ENCODE data around the gene ZFR. TPM values are rescaled to one million over a fixed set of nuclear protein-coding genes. Genes with fewer than 3 reads are reported as not detected.

The ZFR gene
- polyA plus RNA-seq, 3 donors: 29.8 to 81.8 (median 62.3) TPM

GRCh38 chr5:32325062-32325461, 119.5 kb downstream of the ZFR start:
- no peaks in the 10 kb centered on the region for H3K79me2 ChIP-seq (ENCODE audit: insufficient read depth, low read length)
- Mint-ChIP-seq H3K9me3 (peaks cover 15 to 39% (median 32%) of the 10 kb centered on the region in 7 donors), H3K4me1 (no peaks in the 10 kb centered on the region), H3K27me3 (ENCODE audit: low read depth in 3 of 3) (peaks cover 3% of the 10 kb centered on the region in 3 donors), H3K36me3 (no peaks in the 10 kb centered on the region), H3K4me3 (no peak overlapping the region), H3K27ac (no peak overlapping the region)
- H4K20me1 ChIP-seq (ENCODE audit: insufficient read depth, low read length): no peaks in the 10 kb centered on the region
- H3K27ac ChIP-seq (ENCODE audit: low read depth in 1 of 2, low read length in 2 of 2): no peak overlapping the region
- no peak for TF ChIP-seq CTCF (IDR thresholded peaks at IDR 0.05)
- 63% methylated on average over 3 of the region's 3 CpGs for WGBS (ENCODE audit: insufficient coverage)
- intact Hi-C loops (cut with micrococcal nuclease): no loop called here
- H3K4me1 ChIP-seq (ENCODE audit: control insufficient read depth in 1 of 2, insufficient read depth in 2 of 2, low read length in 2 of 2): no peaks in the 10 kb centered on the region
- DNase-seq: no peak
- no peaks in the 10 kb centered on the region for H3K27me3 ChIP-seq (ENCODE audit: control insufficient read depth in 2 of 2, insufficient read depth in 2 of 2, low read length in 2 of 2)
- no peaks in the 10 kb centered on the region for H3K36me3 ChIP-seq (replicated peaks in 1 of 2; ENCODE audit: control insufficient read depth in 1 of 2, insufficient read depth in 2 of 2, low read length in 2 of 2)
- no peak overlapping the region for H3K4me2 ChIP-seq (replicated peaks; ENCODE audit: extremely low read depth, low read length, poor library complexity, severe bottlenecking)
- no peak overlapping the region for H3K9ac ChIP-seq (ENCODE audit: insufficient read depth, low read length, poor library complexity, severe bottlenecking)
- no peak overlapping the region for H3K4me3 ChIP-seq (replicated peaks in 1 of 3; ENCODE audit: low read depth in 2 of 3, low read length in 3 of 3)
- H3K9me3 ChIP-seq (replicated peaks in 1 of 2; ENCODE audit: control insufficient read depth in 1 of 2, insufficient read depth in 1 of 2, low read length in 2 of 2): peaks cover 31 to 41% of the 10 kb centered on the region in 2 donors
- H2AFZ ChIP-seq (ENCODE audit: insufficient read depth, low read depth, low read length, poor library complexity, severe bottlenecking): no peak overlapping the region

- Histone ChIP-seq H3K27me3 (ENCODE audit: control insufficient read depth in 2 of 2, insufficient read depth in 2 of 2, low read length in 2 of 2) (no peaks in the 10 kb centered on the region), H3K36me3 (replicated peaks in 1 of 2; ENCODE audit: control insufficient read depth in 1 of 2, insufficient read depth in 2 of 2, low read length in 2 of 2) (no peaks in the 10 kb centered on the region), H3K4me3 (replicated peaks in 1 of 3; ENCODE audit: low read depth in 2 of 3, low read length in 3 of 3) (no peak overlapping the region), H3K4me1 (ENCODE audit: control insufficient read depth in 1 of 2, insufficient read depth in 2 of 2, low read length in 2 of 2) (no peaks in the 10 kb centered on the region), H3K9ac (ENCODE audit: insufficient read depth, low read length, poor library complexity, severe bottlenecking) (no peak overlapping the region), H3K9me3 (replicated peaks in 1 of 2; ENCODE audit: control insufficient read depth in 1 of 2, insufficient read depth in 1 of 2, low read length in 2 of 2) (peaks cover 31 to 41% of the 10 kb centered on the region in 2 donors), H3K79me2 (ENCODE audit: insufficient read depth, low read length) (no peaks in the 10 kb centered on the region), H3K4me2 (replicated peaks; ENCODE audit: extremely low read depth, low read length, poor library complexity, severe bottlenecking) (no peak overlapping the region), H4K20me1 (ENCODE audit: insufficient read depth, low read length) (no peaks in the 10 kb centered on the region), H2AFZ (ENCODE audit: insufficient read depth, low read depth, low read length, poor library complexity, severe bottlenecking) (no peak overlapping the region), H3K27ac (ENCODE audit: low read depth in 1 of 2, low read length in 2 of 2) (no peak overlapping the region)
- DNase-seq: no peak
- no peak for TF ChIP-seq CTCF (IDR thresholded peaks at IDR 0.05)
- Mint-ChIP-seq H3K4me1 (no peaks in the 10 kb centered on the region), H3K36me3 (no peaks in the 10 kb centered on the region), H3K9me3 (peaks cover 15 to 44% (median 32%) of the 10 kb centered on the region in 7 donors), H3K27me3 (ENCODE audit: low read depth in 3 of 3) (peaks cover 3% of the 10 kb centered on the region in 3 donors), H3K4me3 (no peak overlapping the region), H3K27ac (peak overlapping the region in 1 of 7 donors; percentile 57)
- 96% methylated on average over 7 of the region's 8 CpGs for WGBS (ENCODE audit: insufficient coverage)
- intact Hi-C loops (cut with micrococcal nuclease): no loop called here
These were observed 120.8 kb downstream of the ZFR start for GRCh38 chr5:32323741-32324140.

All from CD14-positive monocyte (primary cell).